PC-9 (cell line): ENCODE measurements around the gene COL16A1. TPM values are rescaled to one million over a fixed set of nuclear protein-coding genes. Genes with fewer than 3 reads are reported as not detected.

Experiments used
- BruUV-seq: library from RNA; stranded (reverse); fragments of 400-500 nt; replicated peaks from 2 replicates; lab custom pipeline; 2021; lab: Mats Ljungman, UMichigan
- CTCF ChIA-PET: fragments of 300-600 bp; sonication (Branson Sonifier 250); formaldehyde crosslinking; loops from one replicate; lab custom pipeline; 2022; ENCODE audit warnings: antibody characterized with exemption; lab: Charles Lee
- POLR2A ChIA-PET: fragments of 300-600 bp; sonication (Branson Sonifier 250); formaldehyde crosslinking; loops from one replicate; lab custom pipeline; 2022; ENCODE audit warnings: antibody characterized with exemption; ENCODE audit not compliant: unreplicated experiment; lab: Charles Lee
- DNase-seq, 2 experiments: peaks; one replicate each; pipeline versions ENCODE4 v3.0.0 to v3.0.0-alpha.2; 2015 to 2022; ENCODE audit warnings: mixed read lengths in 1 of 2
- H2AFZ ChIP-seq: fragments of 200-600 bp; sonication (generic); 2 replicates; pipeline ENCODE4 v1.8.1; 2017; ENCODE audit warnings: antibody characterized with exemption
- H3F3A ChIP-seq: fragments of 200-600 bp; sonication (generic); 2 replicates; pipeline ENCODE4 v1.8.1; 2017; ENCODE audit warnings: antibody characterized with exemption, mild to moderate bottlenecking, low read depth; ENCODE audit not compliant: insufficient read depth
- H3K27ac ChIP-seq: fragments of 200-600 bp; sonication (generic); 2 replicates; pipeline ENCODE4 v1.6.1; 2016; ENCODE audit warnings: mixed run types
- H3K27me3 ChIP-seq: fragments of 200-600 bp; sonication (generic); 2 replicates; pipeline ENCODE4 v1.6.1; 2016; ENCODE audit warnings: low read depth, mixed run types; ENCODE audit not compliant: insufficient read depth
- H3K36me3 ChIP-seq: fragments of 200-600 bp; sonication (generic); 2 replicates; pipeline ENCODE4 v1.6.1; 2016; ENCODE audit warnings: low read depth, mixed run types
- H3K4me1 ChIP-seq: fragments of 200-600 bp; sonication (generic); replicated peaks from 2 replicates; pipeline ENCODE4 v1.6.1; 2016; ENCODE audit warnings: mixed run types; ENCODE audit not compliant: insufficient read depth
- H3K4me2 ChIP-seq: fragments of 200-600 bp; sonication (generic); 2 replicates; pipeline ENCODE4 v1.6.1; 2017; ENCODE audit warnings: mixed run types
- H3K4me3 ChIP-seq: fragments of 200-600 bp; sonication (generic); 2 replicates; pipeline ENCODE4 v1.6.1; 2016; ENCODE audit warnings: mixed run types
- H3K79me2 ChIP-seq: fragments of 200-600 bp; sonication (generic); 2 replicates; pipeline ENCODE4 v1.6.1; 2017; ENCODE audit warnings: low read depth, mixed run types
- H3K9me2 ChIP-seq: fragments of 200-600 bp; sonication (generic); 2 replicates; pipeline ENCODE4 v1.8.1; 2017; ENCODE audit warnings: mild to moderate bottlenecking; ENCODE audit not compliant: insufficient read depth
- H3K9me3 ChIP-seq: fragments of 200-600 bp; sonication (generic); 2 replicates; pipeline ENCODE4 v1.8.1; 2016; ENCODE audit warnings: low read depth; ENCODE audit not compliant: insufficient read depth
- H4K20me1 ChIP-seq: fragments of 200-600 bp; sonication (generic); 2 replicates; pipeline ENCODE4 v1.8.1; 2017; ENCODE audit not compliant: insufficient read depth
- EZH2 ChIP-seq: fragments of 200-600 bp; sonication (generic); IDR thresholded peaks from 2 replicates; pipeline ENCODE4 v1.8.0; 2017; ENCODE audit warnings: antibody characterized with exemption, low read depth
- intact Hi-C: fragments of 100-400 bp; cut with micrococcal nuclease; formaldehyde crosslinking; loops from one replicate; pipeline ENCODE4 v1.10.0; 2022; ENCODE audit not compliant: unreplicated experiment
- total RNA-seq: library from RNA; stranded (reverse); gene quantifications from 2 replicates; pipeline ENCODE4 v1.2.3, GENCODE V29; 2021
- TF ChIP-seq, protein P1 (sequence below): fragments of 200-600 bp; sonication (generic); conservative IDR thresholded peaks from 2 replicates; pipeline ENCODE4 v1.6.1; 2017; ENCODE audit warnings: mixed run types, antibody characterized with exemption, mild to moderate bottlenecking, moderate library complexity

Gene COL16A1
- total RNA-seq, 1 experiment from 2014 or later = 4.8 TPM

GRCh38 chr1:31660871-31661455 lies 42.9 kb downstream of the COL16A1 start:
- DNase-seq = no peak
- Histone ChIP-seq H3K4me3 (no peak overlapping the region), H3K27ac (no peak overlapping the region), H3K79me2 (no peaks in the 10 kb centered on the region), H4K20me1 (no peaks in the 10 kb centered on the region), H3K36me3 (no peaks in the 10 kb centered on the region), H3K4me1 (peaks cover 2% of the 10 kb centered on the region), H3K27me3 (no peaks in the 10 kb centered on the region), H3F3A (no peaks in the 10 kb centered on the region), H3K9me3 (no peaks in the 10 kb centered on the region), H2AFZ (no peak overlapping the region), H3K4me2 (no peak overlapping the region), H3K9me2 (no peaks in the 10 kb centered on the region)
- no TSS peak for BruUV-seq
- ChIA-PET CTCF (interaction anchor here (0.6 to 1.6 kb wide), 3 partner anchors 16 to 97 kb away, joined by 3 to 8 read pairs (median 4); partner anchors contain the start of gene PEF1), POLR2A (no interaction called here)
- TF ChIP-seq, protein P1, sequence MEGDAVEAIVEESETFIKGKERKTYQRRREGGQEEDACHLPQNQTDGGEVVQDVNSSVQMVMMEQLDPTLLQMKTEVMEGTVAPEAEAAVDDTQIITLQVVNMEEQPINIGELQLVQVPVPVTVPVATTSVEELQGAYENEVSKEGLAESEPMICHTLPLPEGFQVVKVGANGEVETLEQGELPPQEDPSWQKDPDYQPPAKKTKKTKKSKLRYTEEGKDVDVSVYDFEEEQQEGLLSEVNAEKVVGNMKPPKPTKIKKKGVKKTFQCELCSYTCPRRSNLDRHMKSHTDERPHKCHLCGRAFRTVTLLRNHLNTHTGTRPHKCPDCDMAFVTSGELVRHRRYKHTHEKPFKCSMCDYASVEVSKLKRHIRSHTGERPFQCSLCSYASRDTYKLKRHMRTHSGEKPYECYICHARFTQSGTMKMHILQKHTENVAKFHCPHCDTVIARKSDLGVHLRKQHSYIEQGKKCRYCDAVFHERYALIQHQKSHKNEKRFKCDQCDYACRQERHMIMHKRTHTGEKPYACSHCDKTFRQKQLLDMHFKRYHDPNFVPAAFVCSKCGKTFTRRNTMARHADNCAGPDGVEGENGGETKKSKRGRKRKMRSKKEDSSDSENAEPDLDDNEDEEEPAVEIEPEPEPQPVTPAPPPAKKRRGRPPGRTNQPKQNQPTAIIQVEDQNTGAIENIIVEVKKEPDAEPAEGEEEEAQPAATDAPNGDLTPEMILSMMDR = no peak
- TF ChIP-seq EZH2 = no peak
- intact Hi-C loops = loop anchor here (5.0 to 10.0 kb wide), 3 partner anchors 301 to 754 kb away; no protein-coding TSS in a partner anchor

- intact Hi-C loops = loop anchor here (5.0 to 10.0 kb wide), 3 partner anchors 302 to 755 kb away; no protein-coding TSS in a partner anchor
- Histone ChIP-seq H3K4me1 (no peaks in the 10 kb centered on the region), H3K27me3 (no peaks in the 10 kb centered on the region), H4K20me1 (no peaks in the 10 kb centered on the region), H3F3A (no peaks in the 10 kb centered on the region), H3K27ac (no peak overlapping the region), H3K9me2 (no peaks in the 10 kb centered on the region), H2AFZ (no peak overlapping the region), H3K36me3 (no peaks in the 10 kb centered on the region), H3K4me2 (no peak overlapping the region), H3K4me3 (no peak overlapping the region), H3K79me2 (no peaks in the 10 kb centered on the region), H3K9me3 (no peaks in the 10 kb centered on the region)
- POLR2A ChIA-PET = no interaction called here
- CTCF ChIA-PET = no interaction called here
- BruUV-seq = no TSS peak
- no peak for DNase-seq
- no peak for TF ChIP-seq EZH2
- TF ChIP-seq, protein P1 = no peak
Measured at GRCh38 chr1:31659889-31660288, 43.9 kb downstream of the COL16A1 start.

- Histone ChIP-seq H3K4me2 (no peak overlapping the region), H3K27me3 (no peaks in the 10 kb centered on the region), H3K36me3 (no peaks in the 10 kb centered on the region), H2AFZ (no peak overlapping the region), H3F3A (no peaks in the 10 kb centered on the region), H3K9me2 (no peaks in the 10 kb centered on the region), H3K9me3 (no peaks in the 10 kb centered on the region), H4K20me1 (no peaks in the 10 kb centered on the region), H3K79me2 (no peaks in the 10 kb centered on the region), H3K4me1 (no peaks in the 10 kb centered on the region), H3K4me3 (no peak overlapping the region), H3K27ac (no peak overlapping the region)
- no peak for DNase-seq
- BruUV-seq = no TSS peak
- intact Hi-C loops = no loop called here
- ChIA-PET POLR2A (interaction anchor here (0.6 kb wide), 1 partner anchor 159 kb away, joined by 3 read pairs; no protein-coding TSS in a partner anchor), CTCF (no interaction called here)
- TF ChIP-seq, protein P1 = no peak
- TF ChIP-seq EZH2 = no peak
Measured at GRCh38 chr1:31658721-31659120, 45.1 kb downstream of the COL16A1 start.
